ENCODE data around the gene TP53RK.
"Not testable (repeated sequence)": the region's sequence is repeated elsewhere in the genome, so short reads cannot be mapped to it uniquely, and the experiment has no call there.

TP53RK gene

DNA sequence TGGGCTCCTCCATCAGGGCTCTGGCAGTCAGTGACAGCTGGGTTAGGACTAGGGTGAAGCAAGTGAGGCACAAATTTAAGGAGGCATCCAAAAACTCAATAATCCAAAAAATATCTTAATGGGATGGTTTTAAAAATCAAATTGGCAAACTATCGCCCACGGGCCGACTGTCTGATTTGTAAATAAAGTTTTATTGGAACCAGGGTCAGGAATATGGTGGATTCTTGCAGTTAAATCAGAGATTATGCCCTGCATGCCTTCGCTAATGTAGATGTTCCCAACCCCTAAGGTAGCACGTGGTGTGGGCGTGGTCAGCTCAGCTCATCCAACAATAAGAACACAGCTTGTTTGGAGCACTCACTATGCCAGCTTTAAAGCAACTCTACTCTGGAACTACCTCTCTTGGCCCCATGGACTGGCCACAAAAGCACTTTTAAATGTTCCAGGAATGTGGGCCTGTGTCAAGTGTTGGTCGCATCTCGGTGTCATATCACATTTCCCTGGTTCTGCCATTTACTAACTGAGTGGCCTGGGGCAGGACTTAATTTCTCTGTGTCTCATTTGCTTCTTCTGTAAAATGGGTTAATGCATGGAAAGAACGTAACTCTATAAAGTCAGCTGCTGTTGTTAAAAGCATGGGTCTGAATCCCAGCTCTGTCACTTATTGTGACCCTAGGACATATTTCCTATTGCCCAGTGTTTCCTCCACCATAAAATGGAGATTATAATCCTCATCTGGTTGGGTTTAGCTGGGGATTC lies 7.0 kb downstream of the TP53RK start:
- DNase-seq = no peak

DNA sequence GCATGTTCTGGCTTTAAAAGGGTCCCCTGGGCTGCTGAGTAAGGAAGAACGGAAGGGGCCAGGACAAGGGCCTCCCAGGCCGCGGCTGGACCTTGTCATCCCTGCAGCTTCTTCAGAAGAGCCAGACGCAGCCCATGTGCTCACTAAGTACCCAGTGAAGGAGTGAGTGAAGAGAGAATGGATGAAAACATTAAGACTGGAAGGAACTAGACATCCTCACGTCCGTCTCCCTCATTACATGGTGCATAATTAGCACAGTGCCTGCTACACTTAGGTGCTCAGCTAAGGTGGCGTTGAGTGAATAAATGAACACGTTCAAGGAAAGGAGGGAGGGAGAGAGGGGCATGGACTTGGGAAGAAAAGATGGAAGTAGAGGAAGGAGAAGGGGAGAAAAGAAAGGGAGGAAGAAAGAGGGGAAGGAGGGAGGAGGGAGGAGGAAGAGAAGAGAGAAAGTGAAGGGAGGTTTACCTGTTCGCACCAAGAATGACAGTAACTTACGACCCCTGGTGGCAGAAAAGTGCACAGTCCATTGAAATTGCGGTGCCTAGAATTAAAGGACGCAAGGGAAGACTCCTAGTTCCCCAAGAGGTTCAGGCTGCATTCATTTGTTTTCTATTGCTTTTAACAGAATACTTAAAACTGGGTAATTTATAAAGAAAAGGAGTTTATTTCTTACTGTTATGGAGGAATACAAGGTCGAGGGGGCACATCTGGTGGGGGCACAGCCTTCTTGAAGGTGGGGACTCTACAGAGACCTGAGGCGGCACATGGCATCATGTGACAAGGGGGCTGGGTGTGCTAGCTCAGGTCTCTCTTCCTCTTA lies 8.0 kb downstream of the TP53RK start:
- DNase-seq = peak; percentile 72 to 81

DNA sequence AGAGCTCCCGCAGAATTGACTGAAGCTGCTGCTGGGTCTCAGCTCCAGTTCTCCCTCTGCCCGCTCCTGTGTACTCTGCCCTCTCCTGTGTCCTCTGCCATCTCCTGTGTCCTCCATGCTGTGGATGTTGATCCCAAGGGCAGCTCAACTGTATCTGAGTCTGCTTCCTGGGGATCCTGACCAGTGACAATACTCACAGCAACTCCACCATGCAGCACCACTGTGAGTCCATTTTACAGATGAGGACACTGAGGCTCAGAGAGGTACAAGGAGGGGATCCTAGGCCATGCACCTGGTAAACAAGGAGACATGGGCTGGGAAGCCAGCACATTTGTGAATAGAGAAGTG lies 8.6 kb downstream of the TP53RK start:
- no peak for DNase-seq

DNA sequence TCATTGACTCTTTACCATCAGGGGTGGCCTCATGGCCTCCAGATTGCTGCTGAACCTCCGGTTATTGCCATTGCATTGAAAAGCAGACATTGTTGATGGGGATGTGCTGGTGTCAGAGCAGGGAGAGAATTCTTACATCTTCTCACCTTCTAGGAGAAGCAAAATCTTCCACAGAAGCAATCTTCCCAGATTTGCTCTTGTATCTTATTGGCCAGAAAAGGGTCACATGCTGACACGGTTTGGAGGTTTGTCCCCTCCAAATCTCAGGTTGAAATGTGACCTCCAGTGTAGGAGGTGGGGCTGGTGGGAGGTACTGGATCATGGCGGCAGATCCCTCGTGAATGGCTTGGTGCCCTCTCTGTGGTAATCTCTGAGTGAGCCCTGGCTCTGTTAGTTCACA lies 10.7 kb downstream of the TP53RK start:
- DNase-seq = no peak

DNA sequence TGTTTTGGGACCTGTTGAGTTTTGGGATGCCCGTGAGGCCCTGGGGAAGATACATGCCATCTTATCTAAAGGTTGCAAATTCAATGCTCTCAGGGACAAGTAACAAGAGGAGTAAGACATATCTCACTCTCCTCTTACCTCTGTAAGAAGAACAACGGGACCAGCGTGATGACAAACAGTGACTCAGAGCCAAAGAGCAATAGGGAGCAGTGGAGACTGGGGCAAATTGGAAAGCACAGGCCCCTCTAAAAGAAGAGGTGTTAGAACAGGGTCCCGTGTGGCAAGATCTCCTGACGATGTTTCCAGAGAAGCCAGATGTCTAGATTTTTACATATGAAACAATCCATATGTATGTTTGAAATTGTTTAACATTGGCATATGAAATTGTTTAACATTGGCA lies 11.6 kb downstream of the TP53RK start:
- DNase-seq = no peak

DNA sequence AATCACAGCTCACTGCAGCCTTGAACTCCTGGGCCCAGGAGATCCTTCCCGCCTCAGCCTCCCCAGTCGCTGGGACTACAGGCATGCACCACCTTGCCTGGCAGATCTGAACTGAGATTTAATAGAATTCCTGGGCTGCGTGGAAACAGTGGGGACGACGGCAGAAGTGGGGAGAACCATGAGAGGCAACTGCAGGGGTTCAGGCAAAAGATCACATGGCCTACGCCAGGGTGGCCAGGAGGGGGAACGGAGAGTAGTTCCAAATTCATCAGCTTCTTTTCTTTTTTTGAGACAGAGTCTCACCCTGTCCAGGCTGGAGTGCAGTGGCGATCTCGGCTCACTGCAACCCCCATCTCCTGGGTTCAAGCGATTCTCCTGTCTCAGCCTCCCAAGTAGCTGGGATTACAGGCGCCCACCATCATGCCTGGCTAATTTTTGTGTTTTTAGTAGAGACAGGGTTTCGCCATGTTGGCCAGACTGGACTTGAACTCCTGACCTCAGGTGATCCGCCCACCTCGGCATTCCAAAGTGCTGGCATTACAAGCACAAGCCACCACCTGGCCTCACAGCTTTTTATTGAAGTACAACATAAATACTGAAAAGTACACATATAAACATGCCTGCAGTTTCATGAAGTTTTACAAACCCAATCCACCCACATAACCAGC lies 12.5 kb downstream of the TP53RK start:
- not testable (repeated sequence) for DNase-seq

DNA sequence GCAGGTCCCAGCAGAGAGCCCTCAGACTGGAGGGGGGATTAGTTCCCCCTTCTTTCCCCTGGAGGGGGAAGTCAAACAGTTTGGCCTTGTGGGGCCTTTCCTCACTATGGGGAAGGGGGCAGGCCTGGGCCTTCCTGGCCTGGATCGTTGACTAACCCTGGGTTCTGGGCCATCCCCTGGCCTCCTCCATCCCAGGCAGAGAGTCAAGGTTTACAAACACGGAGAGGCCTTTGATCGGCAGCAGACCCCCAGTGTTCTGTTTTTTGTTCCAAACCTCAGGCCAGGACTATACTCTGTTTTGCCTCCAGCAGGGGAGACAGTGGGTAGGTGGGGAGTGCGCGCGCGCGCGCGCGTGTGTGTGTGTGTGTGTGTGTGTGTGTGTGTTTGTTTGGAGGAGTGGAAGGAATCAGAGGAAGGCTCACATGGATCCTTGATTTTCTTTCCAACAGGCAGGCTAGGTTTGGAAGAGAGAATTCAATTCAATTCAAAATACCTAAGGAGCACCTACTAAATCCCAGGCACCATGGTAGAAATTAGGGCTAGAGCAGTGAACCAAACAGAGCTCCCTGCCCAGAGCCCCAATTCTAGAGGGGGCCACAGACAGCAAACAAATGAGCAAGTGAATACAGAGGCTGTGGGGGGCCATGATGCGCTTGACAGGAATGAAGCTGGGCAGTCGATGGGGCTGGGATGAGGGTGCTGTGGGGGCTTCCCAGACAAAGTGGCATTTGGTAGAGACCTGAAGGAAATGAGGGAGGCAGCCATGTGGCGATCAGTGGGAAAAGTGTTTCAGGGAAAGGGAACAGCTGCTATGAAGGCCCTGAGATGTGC lies 14.8 kb downstream of the TP53RK start:
- DNase-seq = no peak

DNA sequence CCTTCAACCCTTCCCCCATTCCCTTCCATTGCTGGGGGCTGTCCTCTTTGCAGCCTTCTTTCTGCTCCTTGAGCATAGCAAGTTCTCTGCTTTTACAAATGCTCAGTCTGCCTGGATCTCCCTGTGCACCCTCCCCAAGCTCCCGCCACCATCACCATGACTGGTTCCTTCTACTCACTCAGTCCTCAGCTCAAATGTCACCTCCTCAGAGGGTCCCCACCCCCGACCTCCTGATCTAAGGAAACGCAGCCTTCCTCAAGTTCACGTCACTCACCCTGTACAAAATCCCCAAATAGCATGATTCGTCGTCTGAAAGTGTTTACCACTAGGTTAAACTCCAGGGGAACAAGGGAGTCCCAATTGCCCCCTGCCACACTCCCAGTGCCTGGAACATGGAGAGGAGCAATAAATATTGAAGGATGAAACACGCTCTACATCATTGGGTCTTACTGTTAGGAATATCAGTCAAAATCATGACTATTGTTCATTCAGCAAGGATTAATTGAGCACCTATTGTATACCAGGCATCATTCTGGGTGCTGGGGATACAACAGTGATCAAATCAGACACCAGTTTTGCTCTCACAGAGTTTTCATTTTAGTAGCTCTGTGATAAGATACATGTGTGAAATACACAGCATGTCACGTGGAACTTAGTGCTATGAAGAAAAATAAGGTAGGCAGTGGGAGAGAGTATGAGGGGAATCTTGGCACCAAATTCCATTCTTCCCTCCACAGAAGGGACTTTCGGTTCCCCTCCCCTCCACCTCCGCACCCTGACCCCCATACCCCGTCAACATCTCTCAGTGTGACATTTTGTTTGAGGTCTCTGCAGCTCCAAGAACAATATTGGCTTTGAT lies 15.6 kb downstream of the TP53RK start:
- no peak for DNase-seq

DNA sequence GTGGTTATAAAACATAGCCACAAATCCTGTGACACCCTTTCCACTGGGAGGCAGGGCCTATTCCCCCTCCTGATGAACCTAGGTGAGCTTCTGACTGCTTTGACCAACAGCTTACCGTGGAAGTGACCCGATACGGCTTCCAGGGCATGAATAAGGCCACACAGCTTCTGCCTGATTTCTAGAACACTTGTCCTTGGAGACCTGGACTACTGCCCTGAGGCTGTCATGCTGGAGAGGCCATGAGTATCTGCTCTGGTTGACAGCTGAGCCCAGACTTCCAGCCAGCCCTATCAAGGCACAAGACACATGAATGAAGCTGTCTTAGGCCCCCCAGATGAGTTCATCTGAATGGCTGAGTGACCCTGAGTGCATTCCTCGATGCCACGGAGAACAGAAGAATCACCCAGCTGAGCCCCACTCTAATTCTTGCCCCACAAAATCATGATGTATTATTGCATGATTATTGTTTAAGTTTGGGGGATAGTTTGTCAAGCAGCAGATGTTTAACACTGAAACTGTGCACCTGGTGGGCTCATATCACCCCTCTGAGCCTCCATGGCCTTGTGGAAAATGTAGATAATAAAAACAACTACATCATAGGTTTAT lies 16.6 kb downstream of the TP53RK start:
- no peak for DNase-seq

DNA sequence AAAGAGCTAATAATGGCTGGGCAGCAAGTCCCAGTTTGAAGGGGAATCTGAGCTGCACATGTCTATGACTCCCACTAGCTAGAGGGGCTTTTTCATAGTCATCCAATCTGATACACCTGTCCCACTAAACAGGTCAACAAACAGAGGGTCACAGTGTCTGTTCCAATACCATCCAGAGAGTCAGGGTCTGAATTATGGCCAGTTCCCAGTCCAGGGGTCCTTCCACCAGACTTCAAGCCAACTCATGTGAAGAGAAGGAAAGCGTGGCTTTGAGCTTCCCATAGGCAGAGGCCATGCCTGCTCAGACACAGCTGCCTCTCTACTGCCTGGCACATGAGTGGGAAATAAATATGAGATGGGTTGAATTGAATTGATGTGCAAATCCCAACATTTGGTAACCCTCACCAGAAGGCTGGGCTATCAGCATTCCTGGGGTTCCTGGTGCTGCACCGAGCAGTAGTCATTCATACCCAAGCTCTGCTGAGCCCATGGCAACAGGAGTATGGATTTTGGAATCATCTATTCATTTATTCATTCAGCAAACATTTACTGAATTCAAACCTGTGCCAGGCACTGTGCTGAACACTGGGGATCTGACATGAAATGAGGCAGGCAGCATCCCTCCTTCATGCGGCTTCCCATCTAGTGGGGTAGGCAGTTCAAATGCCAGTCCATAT lies 17.2 kb downstream of the TP53RK start:
- no peak for DNase-seq

DNA sequence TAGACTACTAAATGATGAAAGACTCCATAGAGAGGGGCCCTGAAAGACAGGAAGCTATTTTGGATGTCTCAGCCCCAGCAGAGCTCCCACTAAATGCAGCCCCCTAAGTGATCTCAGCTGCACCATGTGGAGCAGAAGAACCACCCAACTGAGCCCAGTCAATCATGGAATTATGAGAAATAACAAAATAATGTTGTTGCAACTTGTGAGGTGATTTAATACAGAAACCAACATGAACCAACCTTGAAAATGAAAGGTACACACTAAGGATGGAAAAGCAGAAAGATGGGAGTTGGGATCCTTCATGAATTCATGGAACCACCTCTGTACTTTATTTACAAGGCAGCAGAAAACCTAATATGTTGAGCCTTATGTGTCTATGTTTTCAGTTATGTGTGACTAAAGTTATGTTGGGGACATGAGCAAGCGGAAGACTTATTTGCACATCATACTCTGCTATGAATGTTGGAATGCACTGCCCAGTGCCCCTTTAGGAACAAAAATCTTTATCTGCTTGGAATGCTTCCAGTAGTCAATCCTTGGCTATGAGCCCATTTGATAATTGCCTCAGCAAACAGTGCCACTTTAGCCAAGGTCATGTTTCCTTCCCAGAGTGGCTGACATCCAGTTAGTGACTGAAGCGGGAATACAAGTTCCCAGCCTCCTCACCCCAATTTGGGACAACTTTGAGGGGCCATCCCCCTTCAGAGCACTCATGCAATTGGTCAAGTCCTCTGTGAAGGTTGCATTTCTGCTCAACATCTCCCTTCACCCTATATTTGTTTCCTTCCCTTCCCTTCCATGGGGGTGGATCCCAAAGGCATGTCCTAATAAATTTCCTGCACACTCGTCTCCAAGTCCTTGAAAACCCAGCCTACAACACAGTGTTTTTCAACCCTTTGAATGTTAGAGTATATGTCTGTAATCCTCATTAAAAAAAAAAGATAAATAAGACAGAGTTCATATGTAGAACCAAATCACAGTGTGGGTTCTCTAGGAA lies 18.4 kb downstream of the TP53RK start:
- DNase-seq = no peak

DNA sequence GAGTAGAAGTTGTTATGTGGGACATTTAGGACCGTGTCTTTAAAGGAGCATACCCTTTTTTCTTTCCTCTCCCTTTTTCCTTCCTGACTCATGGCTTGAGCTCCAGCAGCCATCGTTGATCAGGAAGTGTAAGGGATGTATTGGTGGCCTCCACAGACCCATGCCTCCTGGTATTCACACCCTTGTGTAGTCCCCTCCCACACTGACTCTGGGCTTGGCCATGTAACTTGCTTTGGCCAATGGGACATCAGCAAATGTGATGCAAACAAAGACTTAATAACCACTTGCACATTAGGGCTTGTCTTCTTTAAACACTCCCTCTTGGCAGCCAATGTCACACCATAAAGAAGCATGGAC lies 19.0 kb downstream of the TP53RK start:
- DNase-seq = no peak

DNA sequence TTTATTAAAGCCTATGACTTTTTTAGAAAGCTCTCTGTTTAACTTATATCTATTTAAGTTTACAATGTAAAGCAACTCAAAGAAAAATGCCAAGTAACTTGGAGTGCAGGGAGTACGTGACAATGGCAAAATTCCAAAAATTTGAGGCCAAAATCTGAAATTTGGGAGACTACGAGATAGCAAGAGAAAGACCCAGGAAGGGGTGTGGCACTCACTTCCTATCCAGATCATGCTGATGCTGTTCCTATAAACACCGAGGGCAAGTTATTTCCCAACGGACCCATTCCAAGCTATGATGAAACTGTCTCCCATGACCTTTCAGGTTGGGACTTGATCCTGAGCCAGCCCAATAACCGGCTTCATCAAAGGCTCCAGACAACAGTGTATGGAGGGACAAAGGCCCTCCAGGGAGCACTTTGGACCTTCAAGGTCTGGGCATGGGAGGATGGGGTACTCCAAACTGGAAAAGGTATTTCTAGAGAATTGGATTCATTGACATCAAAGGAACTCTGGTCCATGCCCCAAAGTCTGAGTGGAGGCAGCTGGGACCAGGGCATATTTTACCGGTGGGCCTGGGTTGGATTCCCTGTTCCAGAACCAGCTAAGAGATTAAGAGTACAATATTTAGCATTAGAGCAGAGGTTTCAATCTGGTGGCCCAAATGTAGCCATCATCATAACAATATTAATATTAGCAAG lies 22.3 kb downstream of the TP53RK start:
- no peak for DNase-seq

DNA sequence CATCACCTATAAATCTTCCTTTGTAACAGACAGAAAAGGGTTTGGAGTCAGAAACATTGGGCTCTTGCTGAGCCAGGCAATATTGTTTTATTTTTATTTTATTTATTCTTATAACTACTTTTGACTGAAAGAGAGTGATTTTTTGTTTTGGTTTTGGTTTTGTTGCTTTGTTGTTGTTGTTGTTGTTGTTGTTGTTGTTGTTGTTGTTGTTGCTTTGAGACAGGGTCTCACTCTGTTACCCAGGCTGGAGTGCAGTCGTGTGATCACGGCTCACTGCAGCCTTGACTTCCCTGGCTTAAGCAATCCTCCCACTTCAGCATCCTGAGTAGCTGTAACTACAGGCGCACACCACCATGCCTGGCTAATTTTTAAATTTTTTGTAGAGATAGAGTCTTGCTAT lies 22.9 kb downstream of the TP53RK start:
- DNase-seq = no peak

DNA sequence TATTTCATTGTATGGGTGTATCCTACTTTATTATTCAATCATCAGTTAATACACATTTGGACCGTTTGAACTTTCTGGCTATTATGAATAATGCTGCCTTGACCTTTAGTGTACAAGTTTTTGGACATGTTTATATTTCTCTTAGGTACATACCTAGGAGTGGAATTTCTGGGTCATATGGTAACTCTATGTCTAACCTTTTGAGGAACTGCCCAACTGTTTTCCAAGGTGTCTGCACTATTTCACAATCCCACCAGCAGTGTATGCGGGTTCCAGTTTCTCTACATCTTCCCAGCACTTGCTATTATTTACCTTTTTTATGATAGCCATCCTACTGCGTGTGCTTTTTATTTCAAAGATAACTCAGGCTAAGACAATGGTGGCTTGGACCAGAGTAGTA lies 23.6 kb downstream of the TP53RK start:
- DNase-seq = no peak

DNA sequence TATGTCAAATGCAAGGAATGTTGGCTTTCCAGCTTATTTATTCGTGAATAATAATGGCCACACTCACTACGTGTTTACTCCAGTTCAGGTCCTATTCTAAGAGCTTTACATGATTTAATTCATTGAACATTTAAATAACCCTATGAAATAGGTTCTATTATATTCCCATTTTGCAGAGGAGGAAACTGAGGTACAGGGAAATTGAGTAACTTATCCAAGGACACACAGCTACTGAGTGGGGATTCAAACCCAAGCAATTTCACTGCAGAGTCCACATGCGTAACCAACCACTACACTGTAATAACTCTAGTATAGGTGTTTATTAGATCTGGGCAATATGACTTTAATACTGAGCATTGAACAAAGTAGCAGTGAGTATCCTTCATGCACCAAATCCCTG lies 25.7 kb downstream of the TP53RK start:
- DNase-seq = no peak

DNA sequence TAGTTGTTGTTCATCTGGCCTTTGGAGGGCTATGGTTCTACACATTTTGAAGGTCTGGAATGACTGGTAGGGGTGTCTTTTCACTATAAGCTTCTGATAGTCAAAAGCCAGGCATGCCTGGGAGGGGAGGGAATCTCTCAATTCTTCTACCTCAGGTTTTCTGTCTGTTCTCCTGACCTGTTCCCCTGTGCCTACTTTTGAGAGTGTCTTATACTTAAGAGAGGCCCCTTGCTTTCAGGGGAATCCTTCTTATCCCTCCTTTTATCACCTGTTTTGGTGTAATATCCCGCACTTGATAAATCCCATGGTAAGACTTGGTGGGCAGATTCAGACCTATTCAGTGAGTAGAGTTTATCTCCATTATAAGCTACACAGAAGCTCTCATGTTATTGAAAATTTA lies 27.6 kb downstream of the TP53RK start:
- DNase-seq = no peak

DNA sequence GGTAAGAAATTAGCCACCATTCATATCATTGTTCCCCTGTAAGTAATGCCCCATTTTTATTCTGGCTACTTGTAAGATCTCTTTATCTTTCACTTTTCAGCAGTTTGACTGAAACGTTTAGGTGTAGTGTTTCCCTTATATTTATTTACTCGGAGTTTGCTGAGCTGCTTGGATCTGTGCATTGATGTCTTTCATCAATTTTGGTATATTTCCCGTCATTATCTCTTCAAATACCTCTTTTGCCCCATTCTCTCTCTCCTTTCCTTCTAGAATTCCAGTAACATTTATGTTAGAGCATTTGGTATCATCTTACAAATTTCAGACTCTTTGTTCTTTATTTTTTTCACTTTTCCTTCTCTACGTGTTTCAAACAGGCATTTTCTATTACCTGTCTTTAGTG lies 28.8 kb downstream of the TP53RK start:
- DNase-seq = no peak

DNA sequence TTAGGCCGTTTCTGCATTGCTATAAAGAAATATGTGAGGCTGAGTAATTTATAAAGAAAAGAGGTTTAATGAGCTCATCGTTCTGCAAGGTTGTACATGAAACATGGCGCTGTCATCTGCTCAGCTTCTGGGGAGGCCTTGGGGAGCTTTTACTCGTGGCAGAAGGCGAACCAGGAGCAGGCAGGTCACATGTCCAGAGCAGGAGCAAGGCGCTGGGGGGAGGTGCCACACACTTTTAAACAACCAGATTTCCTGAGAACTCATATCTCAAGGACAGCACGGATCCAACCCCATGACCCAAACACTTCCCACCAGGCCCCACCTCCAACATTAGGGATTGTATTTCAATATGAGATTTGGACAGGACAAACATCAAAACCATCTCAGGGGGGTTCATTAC lies 31.6 kb downstream of the TP53RK start:
- DNase-seq = no peak

Data from activated CD4-positive, alpha-beta T cell treated with anti-CD3 and anti-CD28 coated beads, Interleukin-2, amount 50 U/mL, for 48 hours (primary cell).